ENCODE results near the gene NKD1. TPM values are rescaled to one million over a fixed set of nuclear protein-coding genes. Genes with fewer than 3 reads are reported as not detected.
A peak's percentile ranks its signal among the peaks of the same experiment; 100 is the strongest.
"Not testable (repeated sequence)": the region's sequence is repeated elsewhere in the genome, so short reads cannot be mapped to it uniquely, and the experiment has no call there.

Gene NKD1
- total RNA-seq, 1 donor from 2014 or later, result 2.1 TPM

- Histone ChIP-seq H3K4me3 (ENCODE audit: low read length in 3 of 3) (no peak overlapping the region), H3K27ac (ENCODE audit: low read depth, low read length) (peak overlapping the region; percentile 26), H3K9ac (ENCODE audit: low read depth in 1 of 3, low read length in 3 of 3) (no peak overlapping the region), H3K27me3 (ENCODE audit: control insufficient read depth in 3 of 3, insufficient read depth in 3 of 3, low read length in 3 of 3) (no peaks in the 10 kb centered on the region), H3K4me1 (ENCODE audit: control insufficient read depth in 3 of 3, insufficient read depth in 3 of 3, low read length in 3 of 3) (peaks cover 0 to 8% (median 6%) of the 10 kb centered on the region in 3 donors), H3K9me3 (ENCODE audit: control insufficient read depth in 3 of 3, low read length in 3 of 3) (no peaks in the 10 kb centered on the region), H3K36me3 (ENCODE audit: control insufficient read depth in 3 of 3, insufficient read depth in 3 of 3, low read length in 3 of 3) (no peaks in the 10 kb centered on the region)
Observed at GRCh38 chr16:50573947-50574744, 25.9 kb downstream of the NKD1 start.

DNA sequence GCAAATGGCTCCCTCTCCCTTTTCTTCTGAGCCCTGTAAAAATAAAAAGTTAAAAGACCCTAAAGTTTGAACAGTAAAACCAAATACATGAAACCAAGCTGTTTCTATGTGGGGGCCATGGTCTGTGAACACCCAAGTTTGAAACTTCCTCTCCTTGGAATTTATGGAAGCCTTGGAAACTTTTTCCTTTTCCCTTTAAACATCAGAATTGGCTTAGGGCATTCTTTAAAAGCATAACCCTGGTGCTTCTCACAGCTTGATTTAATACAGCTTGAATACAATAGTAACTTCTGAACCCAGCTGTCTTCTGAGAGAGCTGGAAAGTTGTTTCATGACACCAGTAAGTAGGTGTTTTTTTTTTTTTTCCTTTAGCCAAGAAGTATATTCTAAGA, 26.5 kb downstream of the NKD1 start:
- peaks cover under 1 to 8% (median 6%) of the 10 kb centered on the region in 3 donors for H3K4me1 ChIP-seq (ENCODE audit: control insufficient read depth in 3 of 3, insufficient read depth in 3 of 3, low read length in 3 of 3)
- no peaks in the 10 kb centered on the region for H3K9me3 ChIP-seq (ENCODE audit: control insufficient read depth in 3 of 3, low read length in 3 of 3)
- no peaks in the 10 kb centered on the region for H3K36me3 ChIP-seq (ENCODE audit: control insufficient read depth in 3 of 3, insufficient read depth in 3 of 3, low read length in 3 of 3)
- H3K27me3 ChIP-seq (ENCODE audit: control insufficient read depth in 3 of 3, insufficient read depth in 3 of 3, low read length in 3 of 3), result no peaks in the 10 kb centered on the region
- no peak overlapping the region for H3K9ac ChIP-seq (ENCODE audit: low read depth in 1 of 3, low read length in 3 of 3)
- H3K27ac ChIP-seq (ENCODE audit: low read depth, low read length), result peak overlapping the region; percentile 26
- no peak overlapping the region for H3K4me3 ChIP-seq (ENCODE audit: low read length in 3 of 3)

- H3K9me3 ChIP-seq (ENCODE audit: control insufficient read depth in 3 of 3, low read length in 3 of 3), result no peaks in the 10 kb centered on the region
- H3K36me3 ChIP-seq (ENCODE audit: control insufficient read depth in 3 of 3, insufficient read depth in 3 of 3, low read length in 3 of 3), result no peaks in the 10 kb centered on the region
- H3K27me3 ChIP-seq (ENCODE audit: control insufficient read depth in 3 of 3, insufficient read depth in 3 of 3, low read length in 3 of 3), result no peaks in the 10 kb centered on the region
- no peak overlapping the region for H3K27ac ChIP-seq (ENCODE audit: low read depth, low read length)
- H3K9ac ChIP-seq (ENCODE audit: low read depth in 1 of 3, low read length in 3 of 3), result no peak overlapping the region
- H3K4me3 ChIP-seq (ENCODE audit: low read length in 3 of 3), result no peak overlapping the region
- H3K4me1 ChIP-seq (ENCODE audit: control insufficient read depth in 3 of 3, insufficient read depth in 3 of 3, low read length in 3 of 3), result peaks cover 5 to 11% (median 6%) of the 10 kb centered on the region in 3 donors
Observed at GRCh38 chr16:50575743-50576142, 27.5 kb downstream of the NKD1 start.

GRCh38 chr16:50576403-50577113, 28.4 kb downstream of the NKD1 start:
- Histone ChIP-seq H3K4me3 (ENCODE audit: low read length in 3 of 3) (no peak overlapping the region), H3K9me3 (ENCODE audit: control insufficient read depth in 3 of 3, low read length in 3 of 3) (no peaks in the 10 kb centered on the region), H3K9ac (ENCODE audit: low read depth in 1 of 3, low read length in 3 of 3) (no peak overlapping the region), H3K36me3 (ENCODE audit: control insufficient read depth in 3 of 3, insufficient read depth in 3 of 3, low read length in 3 of 3) (no peaks in the 10 kb centered on the region), H3K27me3 (ENCODE audit: control insufficient read depth in 3 of 3, insufficient read depth in 3 of 3, low read length in 3 of 3) (no peaks in the 10 kb centered on the region), H3K4me1 (ENCODE audit: control insufficient read depth in 3 of 3, insufficient read depth in 3 of 3, low read length in 3 of 3) (peaks cover 5 to 11% (median 6%) of the 10 kb centered on the region in 3 donors), H3K27ac (ENCODE audit: low read depth, low read length) (no peak overlapping the region)

- Histone ChIP-seq H3K9me3 (ENCODE audit: control insufficient read depth in 3 of 3, low read length in 3 of 3) (no peaks in the 10 kb centered on the region), H3K27me3 (ENCODE audit: control insufficient read depth in 3 of 3, insufficient read depth in 3 of 3, low read length in 3 of 3) (no peaks in the 10 kb centered on the region), H3K36me3 (ENCODE audit: control insufficient read depth in 3 of 3, insufficient read depth in 3 of 3, low read length in 3 of 3) (no peaks in the 10 kb centered on the region), H3K27ac (ENCODE audit: low read depth, low read length) (no peak overlapping the region), H3K9ac (ENCODE audit: low read depth in 1 of 3, low read length in 3 of 3) (no peak overlapping the region), H3K4me3 (ENCODE audit: low read length in 3 of 3) (no peak overlapping the region), H3K4me1 (ENCODE audit: control insufficient read depth in 3 of 3, insufficient read depth in 3 of 3, low read length in 3 of 3) (peaks cover 5 to 11% (median 9%) of the 10 kb centered on the region in 3 donors)
Observed at GRCh38 chr16:50578137-50578536, 29.9 kb downstream of the NKD1 start.

GRCh38 chr16:50579373-50579772, 31.2 kb downstream of the NKD1 start:
- not testable (repeated sequence) for H3K27me3 ChIP-seq (ENCODE audit: control insufficient read depth in 3 of 3, insufficient read depth in 3 of 3, low read length in 3 of 3); H3K9me3 ChIP-seq (ENCODE audit: control insufficient read depth in 3 of 3, low read length in 3 of 3); H3K4me1 ChIP-seq (ENCODE audit: control insufficient read depth in 3 of 3, insufficient read depth in 3 of 3, low read length in 3 of 3); H3K36me3 ChIP-seq (ENCODE audit: control insufficient read depth in 3 of 3, insufficient read depth in 3 of 3, low read length in 3 of 3); H3K4me3 ChIP-seq (ENCODE audit: low read length in 3 of 3); H3K27ac ChIP-seq (ENCODE audit: low read depth, low read length); H3K9ac ChIP-seq (ENCODE audit: low read depth in 1 of 3, low read length in 3 of 3)

GRCh38 chr16:50580180-50580798, 32.1 kb downstream of the NKD1 start:
- Histone ChIP-seq H3K9me3 (ENCODE audit: control insufficient read depth in 3 of 3, low read length in 3 of 3) (no peaks in the 10 kb centered on the region), H3K4me1 (ENCODE audit: control insufficient read depth in 3 of 3, insufficient read depth in 3 of 3, low read length in 3 of 3) (peaks cover 2 to 9% (median 8%) of the 10 kb centered on the region in 3 donors), H3K27ac (ENCODE audit: low read depth, low read length) (no peak overlapping the region), H3K4me3 (ENCODE audit: low read length in 3 of 3) (no peak overlapping the region), H3K27me3 (ENCODE audit: control insufficient read depth in 3 of 3, insufficient read depth in 3 of 3, low read length in 3 of 3) (no peaks in the 10 kb centered on the region), H3K36me3 (ENCODE audit: control insufficient read depth in 3 of 3, insufficient read depth in 3 of 3, low read length in 3 of 3) (no peaks in the 10 kb centered on the region), H3K9ac (ENCODE audit: low read depth in 1 of 3, low read length in 3 of 3) (no peak overlapping the region)

DNA sequence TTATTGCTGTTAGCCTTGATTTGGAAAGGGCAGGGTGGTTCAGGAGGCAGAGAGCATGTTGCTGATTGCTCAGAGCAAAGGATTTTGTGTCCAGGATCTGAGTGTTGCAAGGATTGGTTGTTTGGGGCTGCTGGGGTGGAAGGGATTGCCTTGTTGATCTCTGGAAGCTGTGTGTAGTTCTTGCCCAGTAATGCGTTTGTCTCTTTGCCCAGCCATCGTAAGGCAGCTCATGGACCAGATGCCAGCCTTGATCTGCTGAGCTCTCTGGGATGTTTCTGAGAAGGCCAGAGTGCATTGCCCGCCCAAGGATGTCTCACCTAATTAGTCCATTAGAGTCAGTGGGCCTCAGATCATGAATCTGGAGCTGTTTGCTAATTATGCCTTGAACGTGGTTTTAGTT, 33.6 kb downstream of the NKD1 start:
- H3K9ac ChIP-seq (ENCODE audit: low read depth in 1 of 3, low read length in 3 of 3), result no peak overlapping the region
- H3K27ac ChIP-seq (ENCODE audit: low read depth, low read length), result no peak overlapping the region
- no peaks in the 10 kb centered on the region for H3K27me3 ChIP-seq (ENCODE audit: control insufficient read depth in 3 of 3, insufficient read depth in 3 of 3, low read length in 3 of 3)

GRCh38 chr16:50583211-50583610, 35.0 kb downstream of the NKD1 start:
- no peak overlapping the region for H3K27ac ChIP-seq (ENCODE audit: low read depth, low read length)
- H3K27me3 ChIP-seq (ENCODE audit: control insufficient read depth in 3 of 3, insufficient read depth in 3 of 3, low read length in 3 of 3), result no peaks in the 10 kb centered on the region

More for the DNA sequence above, 33.6 kb downstream of the NKD1 start:
- Histone ChIP-seq H3K9me3 (ENCODE audit: control insufficient read depth in 3 of 3, low read length in 3 of 3) (no peaks in the 10 kb centered on the region), H3K4me3 (ENCODE audit: low read length in 3 of 3) (no peak overlapping the region), H3K36me3 (ENCODE audit: control insufficient read depth in 3 of 3, insufficient read depth in 3 of 3, low read length in 3 of 3) (no peaks in the 10 kb centered on the region), H3K4me1 (ENCODE audit: control insufficient read depth in 3 of 3, insufficient read depth in 3 of 3, low read length in 3 of 3) (peaks cover 2 to 15% (median 14%) of the 10 kb centered on the region in 3 donors)

More at GRCh38 chr16:50583211-50583610, 35.0 kb downstream of the NKD1 start:
- no peak overlapping the region for H3K9ac ChIP-seq (ENCODE audit: low read depth in 1 of 3, low read length in 3 of 3)
- H3K4me3 ChIP-seq (ENCODE audit: low read length in 3 of 3), result no peak overlapping the region
- H3K9me3 ChIP-seq (ENCODE audit: control insufficient read depth in 3 of 3, low read length in 3 of 3), result no peaks in the 10 kb centered on the region
- H3K36me3 ChIP-seq (ENCODE audit: control insufficient read depth in 3 of 3, insufficient read depth in 3 of 3, low read length in 3 of 3), result no peaks in the 10 kb centered on the region
- H3K4me1 ChIP-seq (ENCODE audit: control insufficient read depth in 3 of 3, insufficient read depth in 3 of 3, low read length in 3 of 3), result peaks cover 2 to 15% (median 14%) of the 10 kb centered on the region in 3 donors

All from skeletal muscle tissue (tissue), 4 donors.